Measurements from ENCODE around the gene KIF15. TPM values are rescaled to one million over a fixed set of nuclear protein-coding genes. Genes with fewer than 3 reads are reported as not detected.

KIF15 gene, protein sequence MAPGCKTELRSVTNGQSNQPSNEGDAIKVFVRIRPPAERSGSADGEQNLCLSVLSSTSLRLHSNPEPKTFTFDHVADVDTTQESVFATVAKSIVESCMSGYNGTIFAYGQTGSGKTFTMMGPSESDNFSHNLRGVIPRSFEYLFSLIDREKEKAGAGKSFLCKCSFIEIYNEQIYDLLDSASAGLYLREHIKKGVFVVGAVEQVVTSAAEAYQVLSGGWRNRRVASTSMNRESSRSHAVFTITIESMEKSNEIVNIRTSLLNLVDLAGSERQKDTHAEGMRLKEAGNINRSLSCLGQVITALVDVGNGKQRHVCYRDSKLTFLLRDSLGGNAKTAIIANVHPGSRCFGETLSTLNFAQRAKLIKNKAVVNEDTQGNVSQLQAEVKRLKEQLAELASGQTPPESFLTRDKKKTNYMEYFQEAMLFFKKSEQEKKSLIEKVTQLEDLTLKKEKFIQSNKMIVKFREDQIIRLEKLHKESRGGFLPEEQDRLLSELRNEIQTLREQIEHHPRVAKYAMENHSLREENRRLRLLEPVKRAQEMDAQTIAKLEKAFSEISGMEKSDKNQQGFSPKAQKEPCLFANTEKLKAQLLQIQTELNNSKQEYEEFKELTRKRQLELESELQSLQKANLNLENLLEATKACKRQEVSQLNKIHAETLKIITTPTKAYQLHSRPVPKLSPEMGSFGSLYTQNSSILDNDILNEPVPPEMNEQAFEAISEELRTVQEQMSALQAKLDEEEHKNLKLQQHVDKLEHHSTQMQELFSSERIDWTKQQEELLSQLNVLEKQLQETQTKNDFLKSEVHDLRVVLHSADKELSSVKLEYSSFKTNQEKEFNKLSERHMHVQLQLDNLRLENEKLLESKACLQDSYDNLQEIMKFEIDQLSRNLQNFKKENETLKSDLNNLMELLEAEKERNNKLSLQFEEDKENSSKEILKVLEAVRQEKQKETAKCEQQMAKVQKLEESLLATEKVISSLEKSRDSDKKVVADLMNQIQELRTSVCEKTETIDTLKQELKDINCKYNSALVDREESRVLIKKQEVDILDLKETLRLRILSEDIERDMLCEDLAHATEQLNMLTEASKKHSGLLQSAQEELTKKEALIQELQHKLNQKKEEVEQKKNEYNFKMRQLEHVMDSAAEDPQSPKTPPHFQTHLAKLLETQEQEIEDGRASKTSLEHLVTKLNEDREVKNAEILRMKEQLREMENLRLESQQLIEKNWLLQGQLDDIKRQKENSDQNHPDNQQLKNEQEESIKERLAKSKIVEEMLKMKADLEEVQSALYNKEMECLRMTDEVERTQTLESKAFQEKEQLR (N-terminal part only)
- under 1 TPM; 0.12 to 0.16 TPM for total RNA-seq
- total RNA-seq, result 2.0 to 2.8 reads per million in 2 donors

DNA sequence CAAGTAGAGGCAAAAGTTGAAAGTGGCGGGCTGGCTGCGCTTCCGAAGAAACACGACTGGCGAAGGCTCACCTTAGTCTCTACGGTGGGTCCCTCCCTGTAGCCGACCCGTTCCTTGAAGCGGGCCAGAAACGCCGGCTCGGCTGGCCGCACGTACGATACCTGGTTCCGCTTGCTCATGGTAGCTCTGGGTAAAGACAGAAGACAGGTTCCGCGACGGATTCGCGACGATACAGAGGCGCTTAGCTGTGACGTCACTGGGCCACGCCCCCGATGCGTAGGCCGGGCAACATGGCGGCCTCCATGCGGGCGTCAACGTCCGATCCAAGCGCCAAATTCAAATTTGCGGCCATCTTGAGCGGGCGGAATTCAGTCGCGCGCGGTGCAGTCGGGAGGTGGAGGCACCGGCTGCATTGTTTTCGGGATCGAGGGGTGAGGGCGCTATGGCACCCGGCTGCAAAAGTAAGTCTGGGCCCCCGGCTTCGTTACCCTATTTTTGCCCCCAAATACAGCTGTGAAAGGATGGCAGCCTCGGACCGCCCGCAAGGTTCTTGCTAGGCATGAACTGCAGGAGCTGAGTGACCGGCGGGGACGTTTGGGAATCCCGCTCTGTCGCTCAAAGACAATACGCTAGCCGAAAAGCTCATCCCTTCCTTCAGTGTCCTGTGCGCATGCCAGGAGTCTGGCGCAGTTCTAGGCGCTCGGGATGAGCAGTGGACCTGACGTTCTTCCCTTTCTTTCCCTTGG lies at the start of gene KIF15, which contains the start of gene KIAA1143:
TSS of gene KIF15 (plus strand) at position 371 of the 746 bp plus-strand sequence. CDS start at position 443, 72 bp downstream.
TSS of gene KIAA1143 (minus strand) at position 196 of the 746 bp plus-strand sequence. CDS start at position 179, 17 bp downstream.
- H3K27me3 Mint-ChIP-seq, result no peaks in the 10 kb centered on the region
- H3K9me3 ChIP-seq (ENCODE audit: control insufficient read depth, low read length, poor library complexity, severe bottlenecking), result no peaks in the 10 kb centered on the region
- H3K4me1 Mint-ChIP-seq, result peaks cover 17% of the 10 kb centered on the region
- ATAC-seq (peak; percentile 99), DNase-seq (peak; percentile 92 to 95 (median 93))
- peak within 1 kb of the TSS; percentile 89 for H3K27ac Mint-ChIP-seq
- peaks cover 3% of the 10 kb centered on the region for H3K36me3 Mint-ChIP-seq (ENCODE audit: low read depth)
- peak within 1 kb of the TSS; percentile 94 for H3K4me3 Mint-ChIP-seq

DNA sequence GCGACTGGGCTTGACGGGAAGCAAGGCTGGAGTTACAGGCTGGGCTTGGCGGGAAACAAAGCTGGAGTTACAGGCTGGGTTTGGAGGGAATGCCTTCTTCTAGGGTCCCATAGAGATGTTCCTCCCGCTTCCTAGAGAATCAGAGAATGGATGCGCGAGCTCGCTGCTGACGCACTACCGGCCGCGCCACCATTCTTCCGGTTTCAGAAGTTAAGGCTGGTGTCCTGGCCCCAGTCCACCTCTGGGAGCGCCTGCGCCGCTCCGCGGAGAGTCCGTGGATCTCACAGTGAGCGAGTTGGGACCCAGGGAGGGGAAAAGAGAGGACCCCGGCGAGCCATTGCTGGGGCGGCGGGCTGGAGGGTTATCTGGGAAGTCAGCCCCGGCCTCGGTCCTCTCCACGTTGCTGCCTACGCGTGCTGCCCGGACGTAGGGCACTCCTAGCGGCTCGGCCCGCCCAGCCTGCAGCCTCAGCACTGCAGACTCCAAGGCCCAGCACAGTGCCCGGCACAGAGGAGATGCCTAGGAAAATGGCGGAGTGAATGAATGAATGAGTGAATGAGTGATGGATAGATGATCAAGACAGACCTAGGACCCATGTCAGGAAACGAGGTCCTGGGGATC lies 49.0 kb upstream of the KIF15 start, which contains the start of gene ZNF502:
TSS of gene ZNF502 (plus strand) at position 206 of the 621 bp plus-strand sequence. CDS start 7,602 bp downstream, outside the sequence.
- peak within 1 kb of the TSS; percentile 86 for H3K4me3 Mint-ChIP-seq
- peak within 1 kb of the TSS; percentile 85 for H3K27ac Mint-ChIP-seq
- H3K4me1 Mint-ChIP-seq, result no peaks in the 10 kb centered on the region
- DNase-seq (peak; percentile 10 to 22 (median 10)), ATAC-seq (peak; percentile 82)
- H3K27me3 Mint-ChIP-seq, result no peaks in the 10 kb centered on the region
- H3K9me3 ChIP-seq (ENCODE audit: control insufficient read depth, low read length, poor library complexity, severe bottlenecking), result no peaks in the 10 kb centered on the region
- no peaks in the 10 kb centered on the region for H3K36me3 Mint-ChIP-seq (ENCODE audit: low read depth)

DNA sequence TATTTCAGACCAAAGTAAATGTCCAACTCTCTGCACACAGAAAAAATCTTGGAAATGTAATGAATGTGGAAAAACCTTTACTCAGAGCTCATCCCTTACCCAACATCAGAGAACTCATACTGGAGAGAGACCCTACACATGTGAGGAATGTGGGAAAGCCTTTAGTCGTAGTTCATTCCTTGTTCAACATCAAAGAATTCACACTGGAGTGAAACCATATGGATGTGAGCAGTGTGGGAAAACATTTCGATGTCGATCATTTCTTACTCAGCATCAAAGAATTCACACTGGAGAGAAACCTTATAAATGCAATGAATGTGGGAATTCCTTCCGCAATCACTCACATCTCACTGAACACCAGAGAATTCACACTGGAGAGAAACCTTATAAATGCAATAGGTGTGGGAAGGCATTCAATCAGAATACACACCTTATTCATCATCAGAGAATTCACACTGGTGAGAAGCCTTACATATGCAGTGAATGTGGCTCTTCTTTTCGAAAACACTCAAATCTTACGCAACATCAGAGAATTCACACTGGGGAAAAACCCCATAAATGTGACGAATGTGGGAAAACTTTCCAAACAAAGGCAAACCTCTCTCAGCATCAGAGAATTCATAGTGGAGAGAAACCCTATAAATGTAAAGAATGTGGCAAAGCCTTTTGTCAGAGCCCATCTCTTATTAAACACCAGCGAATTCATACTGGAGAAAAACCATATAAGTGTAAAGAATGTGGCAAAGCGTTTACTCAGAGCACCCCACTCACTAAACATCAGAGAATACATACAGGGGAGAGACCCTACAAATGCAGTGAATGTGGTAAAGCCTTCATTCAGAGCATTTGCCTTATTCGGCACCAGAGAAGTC lies 40.1 kb upstream of the KIF15 start:
- Mint-ChIP-seq H3K4me3 (no peak overlapping the region), H3K4me1 (no peaks in the 10 kb centered on the region), H3K27me3 (no peaks in the 10 kb centered on the region), H3K27ac (no peak overlapping the region), H3K36me3 (ENCODE audit: low read depth) (peaks cover 3% of the 10 kb centered on the region)
- peaks cover 51% of the 10 kb centered on the region for H3K9me3 ChIP-seq (ENCODE audit: control insufficient read depth, low read length, poor library complexity, severe bottlenecking)
- no peak for DNase-seq
- ATAC-seq, result no peak

DNA sequence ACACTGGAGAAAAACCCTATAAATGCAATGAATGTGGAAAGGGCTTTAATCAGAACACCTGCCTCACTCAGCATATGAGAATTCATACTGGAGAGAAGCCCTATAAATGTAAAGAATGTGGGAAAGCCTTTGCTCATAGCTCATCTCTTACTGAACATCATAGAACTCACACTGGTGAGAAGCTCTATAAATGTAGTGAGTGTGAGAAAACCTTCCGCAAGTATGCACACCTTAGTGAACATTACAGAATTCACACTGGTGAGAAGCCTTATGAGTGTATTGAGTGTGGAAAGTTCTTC lies 39.5 kb upstream of the KIF15 start:
- no peak for ATAC-seq
- peaks cover 3% of the 10 kb centered on the region for H3K36me3 Mint-ChIP-seq (ENCODE audit: low read depth)

DNA sequence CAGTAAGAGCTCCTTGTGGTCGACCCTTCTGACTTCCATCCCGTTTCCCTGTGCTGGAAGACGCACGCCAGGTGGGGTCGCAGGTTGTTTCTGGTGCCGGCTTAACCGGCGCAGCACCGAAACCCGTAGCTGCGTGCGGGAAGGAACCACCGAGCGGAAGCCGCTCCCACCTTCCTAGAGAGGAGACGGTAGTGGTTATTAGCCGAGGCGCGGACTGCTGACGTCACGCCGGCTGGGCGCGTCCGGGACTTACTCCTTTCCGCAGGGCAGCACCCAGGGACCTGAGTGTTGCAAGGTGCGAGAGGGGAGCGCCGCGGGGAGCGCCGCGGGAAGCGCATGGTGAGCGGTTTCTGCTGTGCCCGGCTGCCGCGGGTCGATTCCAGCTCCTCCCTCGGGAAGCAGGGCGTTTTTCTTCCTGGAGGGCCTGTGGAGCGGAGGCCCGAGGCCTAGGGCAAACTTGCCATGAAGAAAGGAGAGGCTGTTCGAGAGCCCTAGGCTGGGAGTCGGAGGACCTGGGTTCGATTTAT lies 32.1 kb upstream of the KIF15 start, which contains the start of gene ZNF501:
TSS of gene ZNF501 (plus strand) at position 252 of the 527 bp plus-strand sequence. CDS start 4,787 bp downstream, outside the sequence.
- ATAC-seq, result peak; percentile 98
- no peaks in the 10 kb centered on the region for H3K27me3 Mint-ChIP-seq

More for the DNA sequence above, 39.5 kb upstream of the KIF15 start:
- no peak for DNase-seq
- H3K9me3 ChIP-seq (ENCODE audit: control insufficient read depth, low read length, poor library complexity, severe bottlenecking), result peaks cover 51% of the 10 kb centered on the region
- Mint-ChIP-seq H3K4me1 (no peaks in the 10 kb centered on the region), H3K27ac (no peak overlapping the region), H3K4me3 (no peak overlapping the region), H3K27me3 (no peaks in the 10 kb centered on the region)

DNA sequence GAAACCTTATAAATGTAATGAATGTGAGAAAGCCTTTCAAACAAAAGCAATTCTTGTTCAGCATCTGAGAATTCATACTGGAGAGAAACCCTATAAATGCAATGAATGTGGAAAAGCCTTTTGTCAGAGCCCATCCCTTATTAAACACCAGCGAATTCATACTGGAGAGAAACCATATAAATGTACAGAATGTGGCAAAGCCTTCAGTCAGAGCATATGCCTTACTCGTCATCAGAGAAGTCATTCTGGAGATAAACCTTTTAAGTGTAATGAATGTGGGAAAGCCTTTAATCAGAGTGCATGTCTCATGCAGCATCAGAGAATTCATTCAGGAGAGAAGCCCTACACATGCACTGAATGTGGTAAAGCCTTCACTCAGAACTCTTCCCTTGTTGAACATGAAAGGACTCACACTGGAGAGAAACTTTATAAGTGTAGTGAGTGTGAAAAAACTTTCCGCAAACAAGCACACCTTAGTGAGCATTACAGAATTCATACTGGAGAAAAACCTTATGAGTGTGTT lies 26.9 kb upstream of the KIF15 start:
- Mint-ChIP-seq H3K4me3 (no peak overlapping the region), H3K36me3 (ENCODE audit: low read depth) (peaks cover 3% of the 10 kb centered on the region), H3K27me3 (no peaks in the 10 kb centered on the region), H3K4me1 (peaks cover 4% of the 10 kb centered on the region), H3K27ac (no peak overlapping the region)
- peaks cover 37% of the 10 kb centered on the region for H3K9me3 ChIP-seq (ENCODE audit: control insufficient read depth, low read length, poor library complexity, severe bottlenecking)
- DNase-seq, result no peak
- no peak for ATAC-seq

More for the DNA sequence above, 32.1 kb upstream of the KIF15 start, which contains the start of gene ZNF501:
- H3K4me3 Mint-ChIP-seq, result peak within 1 kb of the TSS; percentile 90
- peak; percentile 51 to 72 (median 57) for DNase-seq
- peaks cover 4% of the 10 kb centered on the region for H3K4me1 Mint-ChIP-seq
- H3K9me3 ChIP-seq (ENCODE audit: control insufficient read depth, low read length, poor library complexity, severe bottlenecking), result peaks cover 29% of the 10 kb centered on the region
- H3K36me3 Mint-ChIP-seq (ENCODE audit: low read depth), result peaks cover 5% of the 10 kb centered on the region
- peak within 1 kb of the TSS; percentile 76 for H3K27ac Mint-ChIP-seq

DNA sequence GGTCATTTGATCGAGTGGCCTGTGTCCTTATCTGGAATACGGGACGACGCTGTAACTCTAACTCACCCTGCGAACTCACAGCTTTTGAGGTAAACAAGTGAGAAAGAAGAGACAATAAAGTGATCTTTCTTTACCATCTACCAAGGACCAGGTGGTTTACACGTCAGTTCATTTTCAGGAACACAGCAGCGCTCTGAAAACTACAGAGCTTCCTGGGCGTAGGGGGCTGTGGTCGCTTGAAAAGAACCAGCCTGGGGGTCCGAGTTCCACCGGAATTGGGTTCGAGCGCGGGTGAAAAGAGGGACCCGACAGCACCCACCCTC lies 532 bp upstream of the KIF15 start:
- H3K27me3 Mint-ChIP-seq, result no peaks in the 10 kb centered on the region
- H3K4me3 Mint-ChIP-seq, result peak overlapping the region; percentile 94
- H3K9me3 ChIP-seq (ENCODE audit: control insufficient read depth, low read length, poor library complexity, severe bottlenecking), result no peaks in the 10 kb centered on the region
- peak; percentile 29 for ATAC-seq
- peaks cover 3% of the 10 kb centered on the region for H3K36me3 Mint-ChIP-seq (ENCODE audit: low read depth)
- no peak for DNase-seq
- H3K4me1 Mint-ChIP-seq, result peaks cover 17% of the 10 kb centered on the region
- peak overlapping the region; percentile 89 for H3K27ac Mint-ChIP-seq

DNA sequence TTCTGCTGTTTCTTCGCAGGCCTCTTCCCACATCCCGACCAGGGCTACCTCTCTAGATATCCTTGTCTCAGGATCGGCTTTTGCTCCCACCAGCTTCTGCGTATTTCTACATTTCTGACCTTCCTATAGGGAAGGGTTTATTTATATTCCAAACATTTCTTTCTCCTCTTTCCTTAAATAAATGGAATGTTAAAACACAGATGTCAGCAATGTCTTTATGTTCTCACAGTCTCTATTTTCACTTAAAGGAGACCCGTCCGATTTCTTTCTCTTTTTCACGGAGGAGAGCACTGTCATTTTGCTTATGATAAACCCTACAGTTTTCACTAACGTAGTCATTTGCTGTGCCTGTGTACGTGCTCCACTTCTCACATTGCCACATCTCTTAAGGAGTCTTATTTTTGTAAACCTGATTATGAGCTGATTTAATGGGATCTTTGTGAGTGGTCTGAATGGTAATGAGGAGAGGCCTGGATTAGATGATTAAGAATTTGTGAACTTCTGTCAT lies 630 bp downstream of the KIF15 start:
- Mint-ChIP-seq H3K4me1 (peaks cover 17% of the 10 kb centered on the region), H3K27ac (peak overlapping the region; percentile 89), H3K4me3 (peak overlapping the region; percentile 94), H3K36me3 (ENCODE audit: low read depth) (peaks cover 3% of the 10 kb centered on the region), H3K27me3 (no peaks in the 10 kb centered on the region)
- H3K9me3 ChIP-seq (ENCODE audit: control insufficient read depth, low read length, poor library complexity, severe bottlenecking), result no peaks in the 10 kb centered on the region
- no peak for ATAC-seq
- no peak for DNase-seq

DNA sequence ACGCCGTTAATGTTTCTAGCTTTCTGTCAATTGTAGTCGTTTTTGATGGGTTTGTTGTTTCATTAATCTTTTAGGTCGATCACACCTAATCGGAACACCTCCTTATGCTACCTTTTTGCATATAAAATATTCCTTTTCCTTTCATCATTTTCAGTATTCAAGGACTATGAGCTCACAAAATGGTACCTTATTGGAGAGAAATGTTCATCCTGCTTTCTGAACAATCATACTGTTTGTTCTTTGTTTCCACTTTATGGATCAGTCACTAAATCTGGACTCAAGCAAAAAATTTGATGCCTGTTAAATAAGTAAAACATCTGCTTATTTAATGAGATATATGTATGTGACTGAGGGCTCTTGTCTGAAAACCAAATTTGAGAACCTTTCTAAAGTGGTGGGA lies 1.1 kb downstream of the KIF15 start:
- Mint-ChIP-seq H3K27me3 (no peaks in the 10 kb centered on the region), H3K36me3 (ENCODE audit: low read depth) (peaks cover 3% of the 10 kb centered on the region)
- DNase-seq, result no peak

DNA sequence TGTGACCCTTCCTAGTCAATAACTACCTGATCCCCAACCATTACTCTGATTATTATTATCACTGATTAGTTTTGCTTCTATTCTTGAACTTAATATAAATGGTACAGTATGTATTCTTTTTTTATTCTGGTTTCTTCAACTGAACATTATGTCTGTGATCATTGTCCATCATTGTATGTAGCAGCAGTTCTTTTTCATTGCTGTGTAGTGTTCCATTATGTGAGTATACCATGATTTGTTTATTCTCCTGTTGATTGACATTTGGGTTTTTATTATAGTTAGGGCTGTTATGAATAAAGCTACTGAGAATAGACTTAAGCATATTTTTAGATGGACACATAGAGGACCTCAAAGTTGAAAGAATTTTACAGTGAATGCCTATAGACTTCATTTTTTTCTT lies 2.7 kb downstream of the KIF15 start:
- H3K4me1 Mint-ChIP-seq, result peaks cover 17% of the 10 kb centered on the region
- no peak for ATAC-seq
- no peaks in the 10 kb centered on the region for H3K27me3 Mint-ChIP-seq
- no peaks in the 10 kb centered on the region for H3K36me3 Mint-ChIP-seq (ENCODE audit: low read depth)
- no peak overlapping the region for H3K4me3 Mint-ChIP-seq
- no peaks in the 10 kb centered on the region for H3K9me3 ChIP-seq (ENCODE audit: control insufficient read depth, low read length, poor library complexity, severe bottlenecking)
- no peak overlapping the region for H3K27ac Mint-ChIP-seq
- no peak for DNase-seq

More for the DNA sequence above, 1.1 kb downstream of the KIF15 start:
- Mint-ChIP-seq H3K4me3 (peak overlapping the region; percentile 94), H3K27ac (peak overlapping the region; percentile 89), H3K4me1 (peaks cover 17% of the 10 kb centered on the region)
- no peak for ATAC-seq
- no peaks in the 10 kb centered on the region for H3K9me3 ChIP-seq (ENCODE audit: control insufficient read depth, low read length, poor library complexity, severe bottlenecking)

Measured in T-helper 17 cell (primary cell).